SK-N-MC (cell line): Measurements from ENCODE around the gene TTC39A.

Experiments
- DNase-seq: peaks from one replicate; pipeline ENCODE4 v3.0.0-alpha.2; 2011; ENCODE audit warnings: low read depth, low spot score
- H3K27ac ChIP-seq: fragments of 200-600 bp; sonication (generic); 2 replicates; pipeline ENCODE4 v1.5.1; 2016; ENCODE audit warnings: mixed run types
- H3K36me3 ChIP-seq: fragments of 200-600 bp; sonication (generic); 2 replicates; pipeline ENCODE4 v1.6.1; 2017; ENCODE audit warnings: antibody characterized with exemption, low read length, mixed read lengths; ENCODE audit not compliant: insufficient read depth
- H3K4me3 ChIP-seq: fragments of 200-600 bp; sonication (generic); 2 replicates; pipeline ENCODE4 v1.5.1; 2016
- H3K9ac ChIP-seq: fragments of 200-600 bp; sonication (generic); 2 replicates; pipeline ENCODE4 v1.8.0; 2017; ENCODE audit warnings: mixed run types, mixed read lengths; ENCODE audit not compliant: insufficient read length
- H3K9me3 ChIP-seq: fragments of 200-600 bp; sonication (generic); 2 replicates; pipeline ENCODE4 v1.6.1; 2017; ENCODE audit warnings: low read depth, mild to moderate bottlenecking, antibody characterized with exemption, low read length, moderate library complexity, mixed read lengths
- EZH2 ChIP-seq: fragments of 200-600 bp; sonication (generic); IDR thresholded peaks from one replicate; pipeline ENCODE4 v1.6.1; 2017; ENCODE audit warnings: antibody characterized with exemption
- FOXP2 ChIP-seq: optimal IDR thresholded peaks from 2 replicates; pipeline ENCODE3; 2011; ENCODE audit warnings: mild to moderate bottlenecking, moderate library complexity; ENCODE audit not compliant: insufficient read depth; ENCODE audit errors: extremely low read length, control extremely low read depth
- POLR2AphosphoS5 ChIP-seq: IDR thresholded peaks from 2 replicates; pipeline ENCODE4 v1.6.1; 2012; ENCODE audit warnings: mild to moderate bottlenecking, low read depth, low read length, borderline replicate concordance

Gene TTC39A

DNA sequence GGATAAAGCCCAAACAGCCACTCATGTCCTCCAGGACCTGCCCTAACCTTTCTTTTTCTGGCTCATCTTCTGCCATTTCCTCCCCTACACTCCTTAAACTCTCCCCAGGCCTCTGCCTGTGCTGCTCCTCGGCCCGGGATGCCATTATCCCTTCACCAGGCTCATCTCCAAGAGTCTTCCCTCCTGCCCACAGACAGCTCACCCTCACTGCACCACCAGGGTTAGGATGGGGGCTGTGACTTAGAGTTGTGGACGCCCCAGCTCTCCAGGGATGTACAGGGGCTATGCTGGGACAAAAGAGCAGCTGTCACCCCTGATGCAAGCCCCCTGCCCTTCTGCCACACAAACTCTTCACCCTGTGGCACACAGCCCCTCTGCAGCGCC is 32.0 kb downstream of the TTC39A start:
- DNase-seq: no peak
- H3K36me3 ChIP-seq: no peaks in the 10 kb centered on the region
- no peak overlapping the region for H3K9ac ChIP-seq
- no peaks in the 10 kb centered on the region for H3K9me3 ChIP-seq
- TF ChIP-seq FOXP2 (no peak), POLR2AphosphoS5 (no peak), EZH2 (no peak)
- H3K4me3 ChIP-seq: no peak overlapping the region
- H3K27ac ChIP-seq: no peak overlapping the region

GRCh38 chr1:51297401-51298321 is 32.7 kb downstream of the TTC39A start:
- H3K4me3 ChIP-seq: no peak overlapping the region
- no peak for DNase-seq
- no peak overlapping the region for H3K27ac ChIP-seq
- no peaks in the 10 kb centered on the region for H3K36me3 ChIP-seq
- TF ChIP-seq POLR2AphosphoS5: no peak
- TF ChIP-seq FOXP2: no peak
- TF ChIP-seq EZH2: no peak
- H3K9ac ChIP-seq: no peak overlapping the region
- H3K9me3 ChIP-seq: no peaks in the 10 kb centered on the region

DNA sequence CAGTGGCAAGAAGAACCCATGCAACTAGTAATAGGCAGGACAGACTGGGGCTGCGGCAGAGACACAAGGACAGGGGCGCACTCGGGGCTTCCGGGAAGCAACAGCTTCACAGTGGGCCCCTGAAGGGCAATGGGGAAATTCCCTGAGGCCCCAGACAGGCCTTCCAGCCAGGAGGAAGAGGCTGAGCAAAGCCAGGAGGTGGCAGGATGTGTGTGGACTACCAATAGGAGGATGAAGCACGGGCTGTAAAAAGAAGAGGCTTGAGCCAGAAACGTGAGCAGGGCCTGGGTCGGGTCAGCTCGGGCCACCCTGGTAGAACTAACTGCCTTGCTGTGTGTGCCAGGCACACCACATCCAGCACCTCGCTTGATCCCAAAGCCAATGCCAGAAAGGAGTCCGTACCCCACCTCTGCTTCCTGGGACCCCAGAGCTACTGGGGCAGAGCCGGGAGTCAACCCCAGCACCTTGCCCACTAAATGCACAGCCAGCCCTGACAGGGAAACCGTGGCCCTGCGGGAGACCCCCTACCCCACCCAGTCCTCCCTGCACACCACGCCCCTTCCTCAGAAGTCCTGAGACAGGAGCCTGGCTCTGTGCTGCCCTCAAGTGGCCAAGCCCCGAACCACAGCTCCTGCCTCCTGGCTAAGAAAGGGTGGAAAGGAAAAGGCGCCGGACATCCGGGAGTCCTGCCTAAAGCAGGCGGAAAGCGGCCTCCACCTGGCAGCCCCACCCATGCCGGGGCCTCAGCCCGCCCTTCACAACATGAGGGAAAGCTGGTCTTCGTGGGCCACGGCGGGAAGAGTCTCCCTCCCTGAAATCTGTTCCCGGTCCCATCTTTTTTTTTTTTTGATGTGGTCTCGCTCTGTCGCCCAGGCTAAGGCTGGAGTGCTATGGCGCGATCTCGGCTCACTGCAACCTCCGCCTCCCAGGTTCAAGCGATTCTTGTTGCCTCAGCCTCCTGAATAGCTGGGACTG is 33.7 kb downstream of the TTC39A start:
- TF ChIP-seq POLR2AphosphoS5: no peak
- TF ChIP-seq FOXP2: no peak
- TF ChIP-seq EZH2: no peak
- Histone ChIP-seq H3K27ac (no peak overlapping the region), H3K36me3 (no peaks in the 10 kb centered on the region), H3K4me3 (peak overlapping the region; percentile 47), H3K9ac (peak overlapping the region; percentile 26), H3K9me3 (no peaks in the 10 kb centered on the region)
- DNase-seq: no peak

GRCh38 chr1:51295926-51296325 is 34.4 kb downstream of the TTC39A start:
- Histone ChIP-seq H3K9ac (peak overlapping the region; percentile 26), H3K27ac (no peak overlapping the region), H3K36me3 (no peaks in the 10 kb centered on the region), H3K9me3 (no peaks in the 10 kb centered on the region), H3K4me3 (no peak overlapping the region)
- no peak for DNase-seq
- TF ChIP-seq EZH2: no peak
- no peak for TF ChIP-seq FOXP2
- TF ChIP-seq POLR2AphosphoS5: no peak

- no peaks in the 10 kb centered on the region for H3K36me3 ChIP-seq
- DNase-seq: no peak
- no peak overlapping the region for H3K9ac ChIP-seq
- H3K9me3 ChIP-seq: no peaks in the 10 kb centered on the region
- H3K4me3 ChIP-seq: no peak overlapping the region
- H3K27ac ChIP-seq: no peak overlapping the region
- no peak for TF ChIP-seq EZH2
- TF ChIP-seq FOXP2: no peak
- no peak for TF ChIP-seq POLR2AphosphoS5
These were observed 35.7 kb downstream of the TTC39A start for GRCh38 chr1:51294566-51295184.

DNA sequence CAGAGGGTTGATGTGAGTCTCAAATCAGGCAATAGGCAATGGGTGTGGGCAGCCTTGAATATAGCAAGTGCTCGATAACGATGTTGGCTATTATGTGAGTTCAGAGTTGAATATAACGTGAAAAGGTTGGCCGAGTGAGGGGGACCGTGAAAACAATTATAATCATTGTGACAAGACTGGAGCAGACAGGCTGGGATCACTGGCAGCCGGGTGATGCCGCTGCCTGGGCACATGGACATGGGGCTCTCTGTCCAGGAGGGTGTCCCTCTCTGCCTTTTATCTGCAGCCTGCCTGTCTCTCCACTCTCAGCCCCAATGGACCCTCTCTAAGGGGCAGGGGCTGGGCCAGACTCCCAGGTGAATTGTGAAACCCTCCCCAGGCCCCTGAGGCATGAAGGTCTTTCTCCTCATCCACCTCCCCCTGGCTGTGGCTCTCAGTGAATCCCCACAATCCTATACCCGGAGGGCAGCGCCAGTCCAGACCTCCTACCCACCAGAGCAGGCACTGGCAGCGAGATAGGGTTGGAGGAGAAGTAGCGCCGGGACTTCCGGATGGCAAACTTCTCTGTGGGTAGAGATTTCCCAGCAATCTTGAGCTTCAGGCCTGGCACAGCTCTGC is 36.4 kb downstream of the TTC39A start:
- no peaks in the 10 kb centered on the region for H3K36me3 ChIP-seq
- H3K9ac ChIP-seq: no peak overlapping the region
- no peak overlapping the region for H3K4me3 ChIP-seq
- DNase-seq: no peak
- TF ChIP-seq POLR2AphosphoS5: no peak
- no peak for TF ChIP-seq EZH2
- TF ChIP-seq FOXP2: no peak
- no peaks in the 10 kb centered on the region for H3K9me3 ChIP-seq
- no peak overlapping the region for H3K27ac ChIP-seq

DNA sequence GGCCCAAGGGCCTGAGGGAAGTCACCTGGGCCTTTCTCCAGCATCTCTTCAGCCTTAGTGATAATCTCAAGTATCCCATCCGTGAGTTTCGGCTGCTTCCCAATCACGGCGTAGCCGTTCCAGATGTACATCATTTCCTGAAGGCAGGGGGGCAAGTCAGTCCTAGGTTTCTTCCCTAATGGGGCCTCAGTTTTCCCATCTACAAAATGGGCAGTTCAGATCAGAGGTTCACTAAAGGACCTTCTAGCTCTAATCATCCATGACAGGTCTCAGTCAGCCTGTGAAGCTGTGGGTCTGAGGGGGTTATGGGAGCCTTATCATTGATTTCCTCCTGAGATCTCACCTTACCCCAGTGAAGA is 39.9 kb downstream of the TTC39A start:
- Histone ChIP-seq H3K9me3 (no peaks in the 10 kb centered on the region), H3K9ac (no peak overlapping the region), H3K4me3 (no peak overlapping the region), H3K27ac (no peak overlapping the region), H3K36me3 (no peaks in the 10 kb centered on the region)
- TF ChIP-seq POLR2AphosphoS5: no peak
- DNase-seq: no peak
